Left lung (tissue), 10 donors: Measurements from ENCODE around the gene RBM42. TPM values are rescaled to one million over a fixed set of nuclear protein-coding genes. Genes with fewer than 3 reads are reported as not detected.

ENCODE experiments used
- ATAC-seq: fragments of 200-7000 bp; cut with Tn5 transposase; one replicate; pipeline ENCODE4 v1.9.1; 2020; ENCODE audit warnings: moderate library complexity
- DNase-seq, 4 donors: peaks; one replicate each; pipeline ENCODE4 v3.0.0-alpha.2; 2013 to 2020
- H3K27ac ChIP-seq, 2 donors: fragments of 200-600 bp; sonication (generic) in 1 of 2; one replicate each; pipeline versions ENCODE4 v1.5.0 to v1.8.0; 2020 to 2021
- H3K27me3 ChIP-seq, 2 donors: fragments of 200-600 bp; sonication (generic) in 1 of 2; one replicate each; pipeline versions ENCODE4 v1.5.0 to v1.8.0; 2020 to 2021
- H3K36me3 ChIP-seq, 2 donors: fragments of 200-600 bp; sonication (generic) in 1 of 2; one replicate each; pipeline versions ENCODE4 v1.5.0 to v1.8.0; 2020 to 2021
- H3K4me1 ChIP-seq, 2 donors: fragments of 200-600 bp; one replicate each; pipeline ENCODE4 v1.8.0; 2021
- H3K4me3 ChIP-seq, 2 donors: fragments of 200-600 bp; sonication (generic) in 1 of 2; one replicate each; pipeline versions ENCODE4 v1.5.0 to v1.8.0; 2020 to 2021; ENCODE audit warnings: mild to moderate bottlenecking in 1 of 2
- H3K9me3 ChIP-seq, 2 donors: fragments of 200-600 bp; sonication (generic) in 1 of 2; one replicate each; pipeline versions ENCODE4 v1.5.0 to v1.8.0; 2020 to 2021
- CTCF ChIP-seq, 2 donors: fragments of 200-600 bp; sonication (generic) in 1 of 2; IDR thresholded peaks; one replicate each; pipeline versions ENCODE4 v1.5.0 to v1.8.0; 2021; ENCODE audit warnings: antibody characterized with exemption in 2 of 2
- intact Hi-C, 2 donors: fragments of 100-400 bp; cut with DNase I; formaldehyde crosslinking; loops; one replicate each; pipeline versions ENCODE4 v1.11.2 to v1.14.2; 2022
- polyA plus RNA-seq, 6 donors: library from polyadenylated mRNA; unstranded; fragments of 120-200 nt; gene quantifications; one replicate each; pipeline ENCODE4 v1.2.1, GENCODE V29; 2013; ENCODE audit not compliant: insufficient read length in 6 of 6
- total RNA-seq, 2 donors: library from RNA; stranded (reverse); fragmentation: NEBNext Ultra II Directional; extraction: Animal tissue kit (Norgen Biotek cat#: 25700); gene quantifications; one replicate each; pipeline ENCODE4 v1.2.1, GENCODE V29; 2021
- donor health status: DM: no; HTN: yes; CAD: no.
- donor health status: DM: no; HTN: no; CAD: no.

The RBM42 gene
- total and polyA plus RNA-seq, 8 donors, result 48.4 to 67.0 (median 61.0) TPM

GRCh38 chr19:35607661-35608060, 21.2 kb upstream of the RBM42 start:
- no peak for TF ChIP-seq CTCF (IDR thresholded peaks at IDR 0.05)
- no peak for ATAC-seq
- no peaks in the 10 kb centered on the region for H3K27me3 ChIP-seq

GRCh38 chr19:35608251-35608650, 20.6 kb upstream of the RBM42 start:
- Histone ChIP-seq H3K4me1 (peaks cover 4 to 10% of the 10 kb centered on the region in 2 donors), H3K27ac (no peak overlapping the region), H3K4me3 (no peak overlapping the region), H3K27me3 (no peaks in the 10 kb centered on the region), H3K36me3 (no peaks in the 10 kb centered on the region), H3K9me3 (peaks cover 0 to 16% of the 10 kb centered on the region in 2 donors)
- TF ChIP-seq CTCF (IDR thresholded peaks at IDR 0.05), result no peak
- ATAC-seq (no peak), DNase-seq (no peak)
- intact Hi-C loops, result no loop called here

More at GRCh38 chr19:35607661-35608060, 21.2 kb upstream of the RBM42 start:
- DNase-seq, result no peak
- intact Hi-C loops, result no loop called here
- no peaks in the 10 kb centered on the region for H3K36me3 ChIP-seq
- no peak overlapping the region for H3K4me3 ChIP-seq
- H3K27ac ChIP-seq, result no peak overlapping the region
- H3K4me1 ChIP-seq, result peaks cover 0 to 5% of the 10 kb centered on the region in 2 donors
- H3K9me3 ChIP-seq, result peaks cover 0 to 16% of the 10 kb centered on the region in 2 donors

- intact Hi-C loops, result no loop called here
- Histone ChIP-seq H3K27ac (no peak overlapping the region), H3K9me3 (peaks cover 0 to 16% of the 10 kb centered on the region in 2 donors), H3K4me1 (peaks cover 4 to 10% of the 10 kb centered on the region in 2 donors), H3K4me3 (no peak overlapping the region), H3K27me3 (no peaks in the 10 kb centered on the region), H3K36me3 (no peaks in the 10 kb centered on the region)
- no peak for TF ChIP-seq CTCF (IDR thresholded peaks at IDR 0.05)
- ATAC-seq, result no peak
- no peak for DNase-seq
Observed at GRCh38 chr19:35609851-35610353, 18.9 kb upstream of the RBM42 start.

- intact Hi-C loops, result no loop called here
- Histone ChIP-seq H3K36me3 (peaks cover 0 to 17% of the 10 kb centered on the region in 2 donors), H3K27me3 (no peaks in the 10 kb centered on the region), H3K9me3 (peaks cover 0 to 10% of the 10 kb centered on the region in 2 donors), H3K4me3 (peak overlapping the region; percentile 74 to 93), H3K4me1 (peaks cover 4 to 10% of the 10 kb centered on the region in 2 donors), H3K27ac (peak overlapping the region; percentile 33 to 60)
- no peak for ATAC-seq
- TF ChIP-seq CTCF (IDR thresholded peaks at IDR 0.05), result no peak
- DNase-seq, result no peak
Observed at GRCh38 chr19:35612224-35612558, 16.6 kb upstream of the RBM42 start.

- Histone ChIP-seq H3K4me3 (peak within 1 kb of the TSS; percentile 74 to 93), H3K36me3 (peaks cover 0 to 22% of the 10 kb centered on the region in 2 donors), H3K27me3 (no peaks in the 10 kb centered on the region), H3K27ac (peak within 1 kb of the TSS; percentile 33 to 60), H3K4me1 (peaks cover 4 to 10% of the 10 kb centered on the region in 2 donors), H3K9me3 (peaks cover 0 to 6% of the 10 kb centered on the region in 2 donors)
- DNase-seq (peak; percentile 91 to 97 (median 95)), ATAC-seq (peak; percentile 96)
- TF ChIP-seq CTCF (IDR thresholded peaks at IDR 0.05), result no peak
- intact Hi-C loops, result no loop called here
Observed at GRCh38 chr19:35612559-35613321, 16.1 kb upstream of the RBM42 start, which contains the start of gene HAUS5. Gene HAUS5 (plus strand): TSS chr19:35612735. CDS start chr19:35612795, 60 bp downstream.
